Measurements from ENCODE around the gene PGBD5.

DNA sequence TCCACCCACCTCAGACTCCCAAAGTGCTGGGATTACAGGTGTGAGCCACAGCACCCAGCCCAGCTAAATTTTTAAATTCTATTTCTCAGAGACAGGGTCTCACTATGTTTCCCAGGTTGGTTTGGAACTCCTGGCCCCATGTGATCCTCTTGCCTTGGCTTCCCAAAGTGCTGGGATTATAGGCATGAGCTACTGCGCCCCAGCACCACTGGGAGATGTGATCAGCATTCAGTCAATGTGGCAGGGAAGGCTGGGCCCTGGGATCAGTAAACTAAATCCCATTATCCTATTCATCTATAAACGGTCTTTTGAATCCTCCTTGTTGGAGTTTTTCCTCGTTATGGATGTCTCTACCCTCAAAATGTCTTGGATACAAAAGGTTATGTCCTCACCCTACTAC is 113.5 kb downstream of the PGBD5 start:
- TF ChIP-seq, protein P1, sequence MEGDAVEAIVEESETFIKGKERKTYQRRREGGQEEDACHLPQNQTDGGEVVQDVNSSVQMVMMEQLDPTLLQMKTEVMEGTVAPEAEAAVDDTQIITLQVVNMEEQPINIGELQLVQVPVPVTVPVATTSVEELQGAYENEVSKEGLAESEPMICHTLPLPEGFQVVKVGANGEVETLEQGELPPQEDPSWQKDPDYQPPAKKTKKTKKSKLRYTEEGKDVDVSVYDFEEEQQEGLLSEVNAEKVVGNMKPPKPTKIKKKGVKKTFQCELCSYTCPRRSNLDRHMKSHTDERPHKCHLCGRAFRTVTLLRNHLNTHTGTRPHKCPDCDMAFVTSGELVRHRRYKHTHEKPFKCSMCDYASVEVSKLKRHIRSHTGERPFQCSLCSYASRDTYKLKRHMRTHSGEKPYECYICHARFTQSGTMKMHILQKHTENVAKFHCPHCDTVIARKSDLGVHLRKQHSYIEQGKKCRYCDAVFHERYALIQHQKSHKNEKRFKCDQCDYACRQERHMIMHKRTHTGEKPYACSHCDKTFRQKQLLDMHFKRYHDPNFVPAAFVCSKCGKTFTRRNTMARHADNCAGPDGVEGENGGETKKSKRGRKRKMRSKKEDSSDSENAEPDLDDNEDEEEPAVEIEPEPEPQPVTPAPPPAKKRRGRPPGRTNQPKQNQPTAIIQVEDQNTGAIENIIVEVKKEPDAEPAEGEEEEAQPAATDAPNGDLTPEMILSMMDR (IDR thresholded peaks at IDR 0.05), result no peak
- no peak for TF ChIP-seq POLR2A (IDR thresholded peaks at IDR 0.05)
